ENCODE results near the gene RPL29. TPM values are rescaled to one million over a fixed set of nuclear protein-coding genes. Genes with fewer than 3 reads are reported as not detected.

The RPL29 gene
- total and polyA plus RNA-seq, 2 of the 13 experiments (the other 11 are each of a cell fraction or from before 2014, with no cell fraction given) = 1,348 to 2,263 TPM

DNA sequence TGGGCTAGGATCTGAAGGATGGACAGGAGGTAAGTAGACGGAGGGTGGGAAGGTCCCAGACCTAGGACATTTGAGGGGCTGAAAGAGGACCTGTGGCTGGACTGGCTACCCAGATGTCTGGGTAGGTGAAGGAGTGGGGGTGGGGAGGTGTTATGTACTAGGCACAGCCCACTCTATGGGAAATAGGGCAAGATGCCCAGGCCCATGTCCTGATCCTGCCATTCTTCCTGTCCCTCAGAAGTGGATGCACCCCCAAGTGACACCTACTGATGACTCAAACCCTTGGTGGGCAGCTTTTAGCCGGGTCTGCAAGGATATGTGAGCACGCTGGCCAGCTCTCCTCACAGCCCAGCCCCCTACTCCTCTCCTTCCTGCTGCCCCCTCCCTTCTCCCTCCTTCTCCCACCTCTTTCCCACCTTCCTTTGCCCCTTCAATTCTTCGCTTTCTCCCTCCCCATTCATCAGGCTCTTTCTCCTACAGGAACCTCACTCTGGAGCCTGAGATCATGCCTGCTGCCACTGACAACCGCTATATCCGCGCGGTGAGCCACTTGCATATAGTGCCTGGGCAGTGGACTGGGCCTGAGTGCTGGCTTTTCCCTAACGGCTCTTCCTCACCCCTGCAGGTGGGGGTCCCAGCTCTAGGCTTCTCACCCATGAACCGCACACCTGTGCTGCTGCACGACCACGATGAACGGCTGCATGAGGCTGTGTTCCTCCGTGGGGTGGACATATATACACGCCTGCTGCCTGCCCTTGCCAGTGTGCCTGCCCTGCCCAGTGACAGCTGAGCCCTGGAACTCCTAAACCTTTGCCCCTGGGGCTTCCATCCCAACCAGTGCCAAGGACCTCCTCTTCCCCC, 7.2 kb downstream of the RPL29 start (continued):
- TF ChIP-seq, protein P1, sequence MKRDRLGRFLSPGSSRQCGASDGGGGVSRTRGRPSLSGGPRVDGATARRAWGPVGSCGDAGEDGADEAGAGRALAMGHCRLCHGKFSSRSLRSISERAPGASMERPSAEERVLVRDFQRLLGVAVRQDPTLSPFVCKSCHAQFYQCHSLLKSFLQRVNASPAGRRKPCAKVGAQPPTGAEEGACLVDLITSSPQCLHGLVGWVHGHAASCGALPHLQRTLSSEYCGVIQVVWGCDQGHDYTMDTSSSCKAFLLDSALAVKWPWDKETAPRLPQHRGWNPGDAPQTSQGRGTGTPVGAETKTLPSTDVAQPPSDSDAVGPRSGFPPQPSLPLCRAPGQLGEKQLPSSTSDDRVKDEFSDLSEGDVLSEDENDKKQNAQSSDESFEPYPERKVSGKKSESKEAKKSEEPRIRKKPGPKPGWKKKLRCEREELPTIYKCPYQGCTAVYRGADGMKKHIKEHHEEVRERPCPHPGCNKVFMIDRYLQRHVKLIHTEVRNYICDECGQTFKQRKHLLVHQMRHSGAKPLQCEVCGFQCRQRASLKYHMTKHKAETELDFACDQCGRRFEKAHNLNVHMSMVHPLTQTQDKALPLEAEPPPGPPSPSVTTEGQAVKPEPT (CRISPR knock-in tag; IDR thresholded peaks at IDR 0.05; ENCODE audit: low read depth) = no peak
- TF ChIP-seq, protein P2, sequence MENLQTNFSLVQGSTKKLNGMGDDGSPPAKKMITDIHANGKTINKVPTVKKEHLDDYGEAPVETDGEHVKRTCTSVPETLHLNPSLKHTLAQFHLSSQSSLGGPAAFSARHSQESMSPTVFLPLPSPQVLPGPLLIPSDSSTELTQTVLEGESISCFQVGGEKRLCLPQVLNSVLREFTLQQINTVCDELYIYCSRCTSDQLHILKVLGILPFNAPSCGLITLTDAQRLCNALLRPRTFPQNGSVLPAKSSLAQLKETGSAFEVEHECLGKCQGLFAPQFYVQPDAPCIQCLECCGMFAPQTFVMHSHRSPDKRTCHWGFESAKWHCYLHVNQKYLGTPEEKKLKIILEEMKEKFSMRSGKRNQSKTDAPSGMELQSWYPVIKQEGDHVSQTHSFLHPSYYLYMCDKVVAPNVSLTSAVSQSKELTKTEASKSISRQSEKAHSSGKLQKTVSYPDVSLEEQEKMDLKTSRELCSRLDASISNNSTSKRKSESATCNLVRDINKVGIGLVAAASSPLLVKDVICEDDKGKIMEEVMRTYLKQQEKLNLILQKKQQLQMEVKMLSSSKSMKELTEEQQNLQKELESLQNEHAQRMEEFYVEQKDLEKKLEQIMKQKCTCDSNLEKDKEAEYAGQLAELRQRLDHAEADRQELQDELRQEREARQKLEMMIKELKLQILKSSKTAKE (CRISPR knock-in tag; IDR thresholded peaks at IDR 0.05; ENCODE audit: borderline replicate concordance) = no peak
- TF ChIP-seq, protein P3, sequence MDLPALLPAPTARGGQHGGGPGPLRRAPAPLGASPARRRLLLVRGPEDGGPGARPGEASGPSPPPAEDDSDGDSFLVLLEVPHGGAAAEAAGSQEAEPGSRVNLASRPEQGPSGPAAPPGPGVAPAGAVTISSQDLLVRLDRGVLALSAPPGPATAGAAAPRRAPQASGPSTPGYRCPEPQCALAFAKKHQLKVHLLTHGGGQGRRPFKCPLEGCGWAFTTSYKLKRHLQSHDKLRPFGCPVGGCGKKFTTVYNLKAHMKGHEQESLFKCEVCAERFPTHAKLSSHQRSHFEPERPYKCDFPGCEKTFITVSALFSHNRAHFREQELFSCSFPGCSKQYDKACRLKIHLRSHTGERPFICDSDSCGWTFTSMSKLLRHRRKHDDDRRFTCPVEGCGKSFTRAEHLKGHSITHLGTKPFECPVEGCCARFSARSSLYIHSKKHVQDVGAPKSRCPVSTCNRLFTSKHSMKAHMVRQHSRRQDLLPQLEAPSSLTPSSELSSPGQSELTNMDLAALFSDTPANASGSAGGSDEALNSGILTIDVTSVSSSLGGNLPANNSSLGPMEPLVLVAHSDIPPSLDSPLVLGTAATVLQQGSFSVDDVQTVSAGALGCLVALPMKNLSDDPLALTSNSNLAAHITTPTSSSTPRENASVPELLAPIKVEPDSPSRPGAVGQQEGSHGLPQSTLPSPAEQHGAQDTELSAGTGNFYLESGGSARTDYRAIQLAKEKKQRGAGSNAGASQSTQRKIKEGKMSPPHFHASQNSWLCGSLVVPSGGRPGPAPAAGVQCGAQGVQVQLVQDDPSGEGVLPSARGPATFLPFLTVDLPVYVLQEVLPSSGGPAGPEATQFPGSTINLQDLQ (CRISPR knock-in tag; IDR thresholded peaks at IDR 0.05) = no peak
- TF ChIP-seq ZNF781 (CRISPR knock-in tag; IDR thresholded peaks at IDR 0.05; ENCODE audit: borderline replicate concordance, not compliant biosample characterization) (no peak), AGO2 (optimal IDR thresholded peaks at IDR 0.05; ENCODE audit: low read depth, low read length) (peak; percentile 73), MAFK (conservative IDR thresholded peaks at IDR 0.05 in 1 of 2, IDR thresholded peaks at IDR 0.05 in 1 of 2; ENCODE audit: low read length in 2 of 2) (no peak), FOXK2 (IDR thresholded peaks at IDR 0.05) (no peak), ZNF230 (CRISPR knock-in tag; IDR thresholded peaks at IDR 0.05) (no peak), ZNF331 (CRISPR knock-in tag; IDR thresholded peaks at IDR 0.05) (no peak), SP5 (CRISPR knock-in tag; IDR thresholded peaks at IDR 0.05; ENCODE audit: borderline replicate concordance, low read depth) (no peak)
- TF ChIP-seq, protein P4, sequence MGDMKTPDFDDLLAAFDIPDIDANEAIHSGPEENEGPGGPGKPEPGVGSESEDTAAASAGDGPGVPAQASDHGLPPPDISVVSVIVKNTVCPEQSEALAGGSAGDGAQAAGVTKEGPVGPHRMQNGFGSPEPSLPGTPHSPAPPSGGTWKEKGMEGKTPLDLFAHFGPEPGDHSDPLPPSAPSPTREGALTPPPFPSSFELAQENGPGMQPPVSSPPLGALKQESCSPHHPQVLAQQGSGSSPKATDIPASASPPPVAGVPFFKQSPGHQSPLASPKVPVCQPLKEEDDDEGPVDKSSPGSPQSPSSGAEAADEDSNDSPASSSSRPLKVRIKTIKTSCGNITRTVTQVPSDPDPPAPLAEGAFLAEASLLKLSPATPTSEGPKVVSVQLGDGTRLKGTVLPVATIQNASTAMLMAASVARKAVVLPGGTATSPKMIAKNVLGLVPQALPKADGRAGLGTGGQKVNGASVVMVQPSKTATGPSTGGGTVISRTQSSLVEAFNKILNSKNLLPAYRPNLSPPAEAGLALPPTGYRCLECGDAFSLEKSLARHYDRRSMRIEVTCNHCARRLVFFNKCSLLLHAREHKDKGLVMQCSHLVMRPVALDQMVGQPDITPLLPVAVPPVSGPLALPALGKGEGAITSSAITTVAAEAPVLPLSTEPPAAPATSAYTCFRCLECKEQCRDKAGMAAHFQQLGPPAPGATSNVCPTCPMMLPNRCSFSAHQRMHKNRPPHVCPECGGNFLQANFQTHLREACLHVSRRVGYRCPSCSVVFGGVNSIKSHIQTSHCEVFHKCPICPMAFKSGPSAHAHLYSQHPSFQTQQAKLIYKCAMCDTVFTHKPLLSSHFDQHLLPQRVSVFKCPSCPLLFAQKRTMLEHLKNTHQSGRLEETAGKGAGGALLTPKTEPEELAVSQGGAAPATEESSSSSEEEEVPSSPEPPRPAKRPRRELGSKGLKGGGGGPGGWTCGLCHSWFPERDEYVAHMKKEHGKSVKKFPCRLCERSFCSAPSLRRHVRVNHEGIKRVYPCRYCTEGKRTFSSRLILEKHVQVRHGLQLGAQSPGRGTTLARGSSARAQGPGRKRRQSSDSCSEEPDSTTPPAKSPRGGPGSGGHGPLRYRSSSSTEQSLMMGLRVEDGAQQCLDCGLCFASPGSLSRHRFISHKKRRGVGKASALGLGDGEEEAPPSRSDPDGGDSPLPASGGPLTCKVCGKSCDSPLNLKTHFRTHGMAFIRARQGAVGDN (CRISPR knock-in tag; IDR thresholded peaks at IDR 0.05) = peak; percentile 11; the same call in 1 of the 2 replicates
- TF ChIP-seq, protein P5, sequence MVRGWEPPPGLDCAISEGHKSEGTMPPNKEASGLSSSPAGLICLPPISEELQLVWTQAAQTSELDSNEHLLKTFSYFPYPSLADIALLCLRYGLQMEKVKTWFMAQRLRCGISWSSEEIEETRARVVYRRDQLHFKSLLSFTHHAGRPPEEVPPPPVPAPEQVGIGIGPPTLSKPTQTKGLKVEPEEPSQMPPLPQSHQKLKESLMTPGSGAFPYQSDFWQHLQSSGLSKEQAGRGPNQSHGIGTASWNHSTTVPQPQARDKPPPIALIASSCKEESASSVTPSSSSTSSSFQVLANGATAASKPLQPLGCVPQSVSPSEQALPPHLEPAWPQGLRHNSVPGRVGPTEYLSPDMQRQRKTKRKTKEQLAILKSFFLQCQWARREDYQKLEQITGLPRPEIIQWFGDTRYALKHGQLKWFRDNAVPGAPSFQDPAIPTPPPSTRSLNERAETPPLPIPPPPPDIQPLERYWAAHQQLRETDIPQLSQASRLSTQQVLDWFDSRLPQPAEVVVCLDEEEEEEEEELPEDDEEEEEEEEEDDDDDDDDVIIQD (CRISPR knock-in tag; IDR thresholded peaks at IDR 0.05; ENCODE audit: low read depth) = no peak
- TF ChIP-seq, protein P6, sequence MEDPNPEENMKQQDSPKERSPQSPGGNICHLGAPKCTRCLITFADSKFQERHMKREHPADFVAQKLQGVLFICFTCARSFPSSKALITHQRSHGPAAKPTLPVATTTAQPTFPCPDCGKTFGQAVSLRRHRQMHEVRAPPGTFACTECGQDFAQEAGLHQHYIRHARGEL (CRISPR knock-in tag; IDR thresholded peaks at IDR 0.05) = no peak

Data from HepG2 (cell line).